ENCODE data around the gene DPP9. TPM values are rescaled to one million over a fixed set of nuclear protein-coding genes. Genes with fewer than 3 reads are reported as not detected.

The DPP9 gene
- total and polyA plus RNA-seq, 2 of the 13 experiments (the other 11 are each of a cell fraction or from before 2014, with no cell fraction given): 8.4 to 25.8 TPM

DNA sequence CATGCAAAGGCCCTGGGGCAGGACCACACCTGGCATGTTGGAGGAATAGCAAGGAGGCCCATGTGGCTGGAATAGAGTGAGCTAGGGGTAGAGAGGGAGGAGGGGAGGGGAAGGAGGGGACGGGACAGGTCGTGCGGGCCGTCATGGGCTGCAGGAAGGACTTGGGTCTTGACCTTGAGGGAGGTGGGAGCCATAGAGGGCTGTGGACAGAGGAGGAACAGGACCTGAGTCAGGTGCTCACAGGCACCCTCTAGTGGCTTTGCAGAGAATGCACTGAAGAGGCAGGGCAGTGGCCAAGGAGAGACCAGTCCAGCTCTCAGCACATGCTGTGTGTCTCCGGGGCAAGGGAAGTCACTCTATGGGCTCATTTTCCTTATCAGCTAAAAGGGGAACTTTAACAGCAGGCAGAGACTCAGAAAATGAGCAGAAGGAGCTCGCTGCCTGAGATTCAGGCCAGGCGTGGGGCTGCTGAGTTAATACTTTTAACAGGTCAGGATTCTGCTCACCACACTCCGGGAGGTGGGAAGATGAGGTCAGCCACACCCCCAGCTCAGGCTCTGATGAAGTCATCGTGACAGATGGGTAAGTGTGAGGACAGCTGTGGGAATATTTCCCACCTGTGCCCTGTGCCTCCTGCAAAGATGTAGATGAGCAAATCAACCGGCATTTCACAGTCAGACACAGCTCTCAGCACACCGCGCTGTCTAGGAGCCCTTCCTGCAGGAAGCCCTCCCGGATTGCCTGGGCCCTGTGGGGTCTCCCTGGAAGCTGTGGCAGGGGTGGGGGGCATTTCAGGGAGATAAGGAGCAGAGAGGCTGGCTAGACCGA lies 90.3 kb downstream of the DPP9 start (continued):
- TF ChIP-seq, protein P1, sequence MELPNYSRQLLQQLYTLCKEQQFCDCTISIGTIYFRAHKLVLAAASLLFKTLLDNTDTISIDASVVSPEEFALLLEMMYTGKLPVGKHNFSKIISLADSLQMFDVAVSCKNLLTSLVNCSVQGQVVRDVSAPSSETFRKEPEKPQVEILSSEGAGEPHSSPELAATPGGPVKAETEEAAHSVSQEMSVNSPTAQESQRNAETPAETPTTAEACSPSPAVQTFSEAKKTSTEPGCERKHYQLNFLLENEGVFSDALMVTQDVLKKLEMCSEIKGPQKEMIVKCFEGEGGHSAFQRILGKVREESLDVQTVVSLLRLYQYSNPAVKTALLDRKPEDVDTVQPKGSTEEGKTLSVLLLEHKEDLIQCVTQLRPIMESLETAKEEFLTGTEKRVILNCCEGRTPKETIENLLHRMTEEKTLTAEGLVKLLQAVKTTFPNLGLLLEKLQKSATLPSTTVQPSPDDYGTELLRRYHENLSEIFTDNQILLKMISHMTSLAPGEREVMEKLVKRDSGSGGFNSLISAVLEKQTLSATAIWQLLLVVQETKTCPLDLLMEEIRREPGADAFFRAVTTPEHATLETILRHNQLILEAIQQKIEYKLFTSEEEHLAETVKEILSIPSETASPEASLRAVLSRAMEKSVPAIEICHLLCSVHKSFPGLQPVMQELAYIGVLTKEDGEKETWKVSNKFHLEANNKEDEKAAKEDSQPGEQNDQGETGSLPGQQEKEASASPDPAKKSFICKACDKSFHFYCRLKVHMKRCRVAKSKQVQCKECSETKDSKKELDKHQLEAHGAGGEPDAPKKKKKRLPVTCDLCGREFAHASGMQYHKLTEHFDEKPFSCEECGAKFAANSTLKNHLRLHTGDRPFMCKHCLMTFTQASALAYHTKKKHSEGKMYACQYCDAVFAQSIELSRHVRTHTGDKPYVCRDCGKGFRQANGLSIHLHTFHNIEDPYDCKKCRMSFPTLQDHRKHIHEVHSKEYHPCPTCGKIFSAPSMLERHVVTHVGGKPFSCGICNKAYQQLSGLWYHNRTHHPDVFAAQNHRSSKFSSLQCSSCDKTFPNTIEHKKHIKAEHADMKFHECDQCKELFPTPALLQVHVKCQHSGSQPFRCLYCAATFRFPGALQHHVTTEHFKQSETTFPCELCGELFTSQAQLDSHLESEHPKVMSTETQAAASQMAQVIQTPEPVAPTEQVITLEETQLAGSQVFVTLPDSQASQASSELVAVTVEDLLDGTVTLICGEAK (IDR thresholded peaks at IDR 0.05): no peak
- TF ChIP-seq, protein P1 (CRISPR knock-in tag; IDR thresholded peaks at IDR 0.05): no peak
- TF ChIP-seq CBX5 (CRISPR knock-in tag; IDR thresholded peaks at IDR 0.05; ENCODE audit: borderline replicate concordance) (0 out of 2 replicates have a peak, but pooled peaks have one; percentile 54), ZNF44 (CRISPR knock-in tag; IDR thresholded peaks at IDR 0.05) (no peak), NFIC (IDR thresholded peaks at IDR 0.05; ENCODE audit: low read length) (no peak), RBAK (CRISPR knock-in tag; IDR thresholded peaks at IDR 0.05) (no peak), FOXA1 (IDR thresholded peaks at IDR 0.05) (no peak), FOXA1 (CRISPR knock-in tag; IDR thresholded peaks at IDR 0.05) (0 out of 2 replicates have a peak, but pooled peaks have one; percentile 20), MEF2D (CRISPR knock-in tag; IDR thresholded peaks at IDR 0.05) (0 out of 2 replicates have a peak, but pooled peaks have one; percentile 20), RFX3 (CRISPR knock-in tag; IDR thresholded peaks at IDR 0.05) (no peak), HNRNPH1 (optimal IDR thresholded peaks at IDR 0.05; ENCODE audit: low read depth, low read length) (no peak), MIER3 (CRISPR knock-in tag; IDR thresholded peaks at IDR 0.05; ENCODE audit: borderline replicate concordance) (0 out of 2 replicates have a peak, but pooled peaks have one; percentile 18), MTF2 (CRISPR knock-in tag; IDR thresholded peaks at IDR 0.05; ENCODE audit: borderline replicate concordance) (no peak), CBX2 (IDR thresholded peaks at IDR 0.05; ENCODE audit: low read depth, low read length) (no peak), CBX2 (CRISPR knock-in tag; IDR thresholded peaks at IDR 0.05; ENCODE audit: low read depth) (0 out of 2 replicates have a peak, but pooled peaks have one; percentile 39)
- TF ChIP-seq, protein P2, sequence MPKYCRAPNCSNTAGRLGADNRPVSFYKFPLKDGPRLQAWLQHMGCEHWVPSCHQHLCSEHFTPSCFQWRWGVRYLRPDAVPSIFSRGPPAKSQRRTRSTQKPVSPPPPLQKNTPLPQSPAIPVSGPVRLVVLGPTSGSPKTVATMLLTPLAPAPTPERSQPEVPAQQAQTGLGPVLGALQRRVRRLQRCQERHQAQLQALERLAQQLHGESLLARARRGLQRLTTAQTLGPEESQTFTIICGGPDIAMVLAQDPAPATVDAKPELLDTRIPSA (CRISPR knock-in tag; IDR thresholded peaks at IDR 0.05; ENCODE audit: borderline replicate concordance): no peak
- TF ChIP-seq, protein P3, sequence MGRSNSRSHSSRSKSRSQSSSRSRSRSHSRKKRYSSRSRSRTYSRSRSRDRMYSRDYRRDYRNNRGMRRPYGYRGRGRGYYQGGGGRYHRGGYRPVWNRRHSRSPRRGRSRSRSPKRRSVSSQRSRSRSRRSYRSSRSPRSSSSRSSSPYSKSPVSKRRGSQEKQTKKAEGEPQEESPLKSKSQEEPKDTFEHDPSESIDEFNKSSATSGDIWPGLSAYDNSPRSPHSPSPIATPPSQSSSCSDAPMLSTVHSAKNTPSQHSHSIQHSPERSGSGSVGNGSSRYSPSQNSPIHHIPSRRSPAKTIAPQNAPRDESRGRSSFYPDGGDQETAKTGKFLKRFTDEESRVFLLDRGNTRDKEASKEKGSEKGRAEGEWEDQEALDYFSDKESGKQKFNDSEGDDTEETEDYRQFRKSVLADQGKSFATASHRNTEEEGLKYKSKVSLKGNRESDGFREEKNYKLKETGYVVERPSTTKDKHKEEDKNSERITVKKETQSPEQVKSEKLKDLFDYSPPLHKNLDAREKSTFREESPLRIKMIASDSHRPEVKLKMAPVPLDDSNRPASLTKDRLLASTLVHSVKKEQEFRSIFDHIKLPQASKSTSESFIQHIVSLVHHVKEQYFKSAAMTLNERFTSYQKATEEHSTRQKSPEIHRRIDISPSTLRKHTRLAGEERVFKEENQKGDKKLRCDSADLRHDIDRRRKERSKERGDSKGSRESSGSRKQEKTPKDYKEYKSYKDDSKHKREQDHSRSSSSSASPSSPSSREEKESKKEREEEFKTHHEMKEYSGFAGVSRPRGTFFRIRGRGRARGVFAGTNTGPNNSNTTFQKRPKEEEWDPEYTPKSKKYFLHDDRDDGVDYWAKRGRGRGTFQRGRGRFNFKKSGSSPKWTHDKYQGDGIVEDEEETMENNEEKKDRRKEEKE (IDR thresholded peaks at IDR 0.05): no peak
